GM12891 (cell line): Measurements from ENCODE around the gene SERPINA9.

Experiments used
- PAX5 ChIP-seq: IDR thresholded peaks from 2 replicates; pipeline ENCODE4 v1.6.1; 2011; ENCODE audit warnings: low read length, moderate library complexity, mild to moderate bottlenecking; ENCODE audit not compliant: insufficient read depth, severe bottlenecking
- POLR2A ChIP-seq: IDR thresholded peaks from 2 replicates; pipeline ENCODE4 v1.6.1; 2011; ENCODE audit warnings: low read depth, low read length, control low read depth
- POLR2AphosphoS5 ChIP-seq: IDR thresholded peaks from 2 replicates; pipeline ENCODE4 v1.6.1; 2011; ENCODE audit warnings: low read depth, low read length, control low read depth
- TAF1 ChIP-seq: IDR thresholded peaks from 2 replicates; pipeline ENCODE4 v1.6.1; 2011; ENCODE audit warnings: low read depth, low read length, control low read depth

DNA sequence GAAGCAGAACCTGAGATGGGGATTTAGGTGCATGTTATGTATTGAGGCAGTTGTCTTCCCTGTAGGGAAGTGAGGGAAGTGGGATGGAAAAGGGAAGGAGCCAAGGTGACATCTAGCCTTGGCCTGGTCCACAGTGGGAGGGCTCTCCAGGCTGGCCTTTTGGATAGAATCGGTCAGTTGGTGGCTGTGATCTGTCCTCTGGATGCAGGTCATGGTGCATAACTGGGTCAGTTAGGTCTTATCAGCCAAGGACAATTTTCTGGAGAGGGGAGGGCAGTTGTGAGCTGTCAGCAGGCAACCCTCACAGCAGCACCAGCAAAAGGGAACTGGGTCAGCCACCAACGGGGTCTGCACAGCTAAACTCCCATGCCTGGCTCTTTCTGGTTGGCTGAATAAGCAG, 23.7 kb upstream of the SERPINA9 start:
- TF ChIP-seq POLR2A (no peak), TAF1 (no peak), POLR2AphosphoS5 (no peak), PAX5 (no peak)
